Measurements from ENCODE around the gene GSS. TPM values are rescaled to one million over a fixed set of nuclear protein-coding genes. Genes with fewer than 3 reads are reported as not detected.

GSS gene
- total RNA-seq, 2 experiments from 2014 or later, result 84.3 to 86.0 TPM

GRCh38 chr20:34945315-34946077, 10.1 kb downstream of the GSS start:
- H3K27me3 Mint-ChIP-seq (ENCODE audit: low read depth), result no peaks in the 10 kb centered on the region
- CTCF ChIA-PET, result interaction anchor here (4.1 kb wide), 1 partner anchor 10 kb away, joined by 12 read pairs; the partner anchor contains the start of genes GSS and MYH7B
- DNase-seq, result no peak
- H3K36me3 Mint-ChIP-seq (ENCODE audit: low read depth), result peaks cover 34% of the 10 kb centered on the region
- peaks cover 4% of the 10 kb centered on the region for H3K4me1 Mint-ChIP-seq (ENCODE audit: low read depth)
- no peaks in the 10 kb centered on the region for H3K9me3 Mint-ChIP-seq
- intact Hi-C loops (cut with micrococcal nuclease), result no loop called here
- H3K4me3 Mint-ChIP-seq, result no peak overlapping the region
- H3K27ac Mint-ChIP-seq, result no peak overlapping the region

DNA sequence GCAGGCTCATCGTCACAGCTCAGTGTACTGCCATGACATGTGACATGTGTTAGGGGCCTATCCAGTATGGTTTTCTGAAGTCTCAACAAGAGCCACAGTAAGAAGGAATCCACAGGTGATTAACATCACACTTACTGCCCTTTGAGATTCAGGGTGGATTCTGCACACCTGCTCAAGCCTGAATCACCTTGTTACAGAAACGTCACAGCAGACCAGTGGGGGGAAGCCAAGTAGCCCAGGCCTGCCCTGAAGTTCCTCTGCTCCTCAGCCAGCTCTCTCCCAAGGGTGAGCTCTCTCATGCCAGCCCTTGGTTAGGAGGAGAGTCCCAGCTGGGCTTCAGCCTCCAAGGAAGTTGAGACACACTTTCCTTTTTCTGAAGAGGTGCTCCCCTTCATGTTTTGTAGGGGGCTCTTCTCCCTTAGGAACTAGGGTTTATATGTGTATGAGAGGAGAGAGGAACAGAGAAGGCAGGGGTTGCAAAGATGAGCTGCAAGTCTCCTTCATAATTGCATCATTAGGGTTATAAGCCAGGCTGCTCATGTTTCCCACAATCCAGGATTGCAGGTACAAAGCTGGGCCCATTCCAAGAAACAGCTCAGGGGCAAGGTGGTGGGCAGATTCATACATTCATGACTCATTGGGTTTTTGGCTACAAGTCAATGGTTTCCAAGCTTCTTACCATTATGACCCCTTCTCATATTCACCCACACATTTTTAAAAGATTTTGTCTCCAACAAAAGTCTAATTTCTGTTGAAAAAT, 11.6 kb downstream of the GSS start:
- Mint-ChIP-seq H3K27ac (peak overlapping the region; percentile 21), H3K36me3 (ENCODE audit: low read depth) (peaks cover 35% of the 10 kb centered on the region), H3K27me3 (ENCODE audit: low read depth) (no peaks in the 10 kb centered on the region), H3K4me1 (ENCODE audit: low read depth) (peaks cover 4% of the 10 kb centered on the region), H3K9me3 (no peaks in the 10 kb centered on the region), H3K4me3 (no peak overlapping the region)
- CTCF ChIA-PET, result interaction anchor here (1.1 to 4.1 kb wide), 3 partner anchors 12 to 70 kb away, joined by 3 to 12 read pairs (median 5); partner anchors contain the start of genes GSS and MYH7B
- intact Hi-C loops (cut with micrococcal nuclease), result no loop called here
- no peak for DNase-seq

GRCh38 chr20:34942301-34942700, 13.3 kb downstream of the GSS start:
- H3K4me1 Mint-ChIP-seq (ENCODE audit: low read depth), result peaks cover 4% of the 10 kb centered on the region
- DNase-seq, result no peak
- CTCF ChIA-PET, result interaction anchor here (0.8 to 1.8 kb wide), 2 partner anchors 62 to 68 kb away, joined by 5 read pairs; no protein-coding TSS in a partner anchor
- H3K27ac Mint-ChIP-seq, result no peak overlapping the region
- intact Hi-C loops (cut with micrococcal nuclease), result no loop called here
- H3K9me3 Mint-ChIP-seq, result no peaks in the 10 kb centered on the region
- peaks cover 39% of the 10 kb centered on the region for H3K36me3 Mint-ChIP-seq (ENCODE audit: low read depth)
- H3K27me3 Mint-ChIP-seq (ENCODE audit: low read depth), result no peaks in the 10 kb centered on the region
- no peak overlapping the region for H3K4me3 Mint-ChIP-seq

DNA sequence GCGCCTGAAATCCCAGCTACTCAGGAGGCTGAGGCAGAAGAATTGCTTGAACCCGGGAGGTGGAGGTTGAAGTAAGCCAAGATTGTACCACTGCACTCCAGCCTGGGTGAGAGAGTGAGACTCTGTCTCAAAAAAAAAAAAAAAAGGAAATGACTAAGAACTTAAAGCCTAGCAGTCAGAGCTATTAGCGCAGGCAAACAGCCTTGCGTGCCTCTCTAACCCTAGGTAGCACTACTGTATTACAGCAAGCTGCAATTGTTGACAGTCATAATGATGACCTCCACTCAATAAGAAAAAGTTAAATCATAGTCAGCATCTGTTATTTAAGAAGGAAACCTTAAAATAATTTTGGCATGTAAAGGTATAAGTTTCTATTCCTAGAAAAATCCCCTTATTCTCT, 14.4 kb downstream of the GSS start:
- Mint-ChIP-seq H3K9me3 (no peaks in the 10 kb centered on the region), H3K27me3 (ENCODE audit: low read depth) (no peaks in the 10 kb centered on the region), H3K36me3 (ENCODE audit: low read depth) (peaks cover 35% of the 10 kb centered on the region), H3K27ac (no peak overlapping the region), H3K4me3 (no peak overlapping the region), H3K4me1 (ENCODE audit: low read depth) (peaks cover 4% of the 10 kb centered on the region)
- DNase-seq, result no peak
- CTCF ChIA-PET, result interaction anchor here (0.6 kb wide), 2 partner anchors 171 to 172 kb away, joined by 3 to 5 read pairs; no protein-coding TSS in a partner anchor
- intact Hi-C loops (cut with micrococcal nuclease), result no loop called here

- DNase-seq, result no peak
- intact Hi-C loops (cut with micrococcal nuclease), result no loop called here
- CTCF ChIA-PET, result no interaction called here
- peaks cover 4% of the 10 kb centered on the region for H3K4me1 Mint-ChIP-seq (ENCODE audit: low read depth)
- no peaks in the 10 kb centered on the region for H3K9me3 Mint-ChIP-seq
- H3K27me3 Mint-ChIP-seq (ENCODE audit: low read depth), result no peaks in the 10 kb centered on the region
- peaks cover 35% of the 10 kb centered on the region for H3K36me3 Mint-ChIP-seq (ENCODE audit: low read depth)
- no peak overlapping the region for H3K4me3 Mint-ChIP-seq
- no peak overlapping the region for H3K27ac Mint-ChIP-seq
Measured at GRCh38 chr20:34940081-34940481, 15.5 kb downstream of the GSS start.

DNA sequence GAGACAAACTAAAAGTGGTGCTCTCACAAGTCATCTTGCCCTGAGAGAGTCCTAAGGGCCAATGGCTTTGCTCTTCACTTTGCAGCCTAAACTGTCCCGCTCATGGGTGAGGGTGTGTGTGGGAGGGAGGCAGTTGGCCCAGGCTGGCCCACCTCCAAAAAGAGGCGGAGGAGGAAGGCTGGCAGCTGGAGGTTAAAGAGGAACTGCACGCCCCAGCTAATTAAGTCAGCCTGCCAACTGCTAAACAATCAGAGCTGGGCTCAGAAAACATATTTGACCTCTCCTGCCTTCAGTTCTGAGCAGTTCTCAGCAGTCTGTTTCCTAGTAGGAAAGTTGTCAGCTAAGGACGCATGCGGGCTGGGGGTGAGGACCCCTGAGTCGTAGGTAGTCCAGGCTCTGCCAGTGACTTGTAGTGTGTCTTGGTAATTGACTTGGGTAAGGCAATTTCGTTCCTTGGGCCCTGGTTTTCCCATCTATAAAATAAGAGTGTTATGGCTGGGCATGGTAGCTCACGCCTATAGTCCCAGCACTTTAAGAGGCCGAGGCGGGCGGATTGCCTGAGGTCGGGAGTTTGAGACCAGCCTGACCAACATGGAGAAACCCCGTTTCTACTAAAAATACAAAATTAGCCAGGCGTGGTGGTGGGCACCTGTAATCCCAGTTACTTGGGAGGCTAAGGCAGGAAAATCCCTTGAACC, 17.0 kb downstream of the GSS start:
- CTCF ChIA-PET, result no interaction called here
- Mint-ChIP-seq H3K9me3 (no peaks in the 10 kb centered on the region), H3K36me3 (ENCODE audit: low read depth) (peaks cover 37% of the 10 kb centered on the region), H3K27me3 (ENCODE audit: low read depth) (no peaks in the 10 kb centered on the region), H3K4me1 (ENCODE audit: low read depth) (peaks cover 2% of the 10 kb centered on the region), H3K4me3 (no peak overlapping the region), H3K27ac (no peak overlapping the region)
- no peak for DNase-seq
- intact Hi-C loops (cut with micrococcal nuclease), result no loop called here

- DNase-seq, result no peak
- H3K4me1 Mint-ChIP-seq (ENCODE audit: low read depth), result peaks cover 1% of the 10 kb centered on the region
- intact Hi-C loops (cut with micrococcal nuclease), result no loop called here
- H3K4me3 Mint-ChIP-seq, result no peak overlapping the region
- no peaks in the 10 kb centered on the region for H3K27me3 Mint-ChIP-seq (ENCODE audit: low read depth)
- peaks cover 32% of the 10 kb centered on the region for H3K36me3 Mint-ChIP-seq (ENCODE audit: low read depth)
- CTCF ChIA-PET, result interaction anchor here (0.6 to 1.0 kb wide), 3 partner anchors 20 to 58 kb away, joined by 3 to 5 read pairs (median 3); no protein-coding TSS in a partner anchor
- no peak overlapping the region for H3K27ac Mint-ChIP-seq
- H3K9me3 Mint-ChIP-seq, result no peaks in the 10 kb centered on the region
Measured at GRCh38 chr20:34931771-34932170, 23.8 kb downstream of the GSS start.

DNA sequence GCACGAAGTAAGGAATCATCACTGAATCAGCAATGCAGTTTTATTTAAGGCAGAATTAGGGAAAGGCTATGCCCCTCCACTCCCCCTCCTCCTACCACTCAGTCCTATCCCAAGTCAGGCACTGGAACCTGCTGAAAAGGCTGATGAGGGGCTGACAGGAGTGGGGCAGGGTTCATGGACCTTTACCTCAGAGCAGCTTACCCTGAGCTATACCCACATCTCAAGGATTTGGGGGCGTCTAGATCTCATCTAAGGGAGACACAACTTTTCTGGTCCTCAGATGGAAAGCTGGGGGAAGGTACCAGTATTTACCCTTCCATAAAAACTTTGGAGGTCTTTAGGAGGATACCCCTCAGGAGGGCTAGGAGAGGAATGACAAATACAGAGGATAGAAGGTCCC, 27.2 kb downstream of the GSS start:
- Mint-ChIP-seq H3K27ac (no peak overlapping the region), H3K36me3 (ENCODE audit: low read depth) (peaks cover 29% of the 10 kb centered on the region)
- CTCF ChIA-PET, result interaction anchor here (0.6 to 0.9 kb wide), 2 partner anchors 21 to 54 kb away, joined by 3 to 4 read pairs; no protein-coding TSS in a partner anchor

GRCh38 chr20:34927736-34928135, 27.9 kb downstream of the GSS start:
- intact Hi-C loops (cut with micrococcal nuclease), result no loop called here
- Mint-ChIP-seq H3K27me3 (ENCODE audit: low read depth) (no peaks in the 10 kb centered on the region), H3K36me3 (ENCODE audit: low read depth) (peaks cover 25% of the 10 kb centered on the region), H3K9me3 (no peaks in the 10 kb centered on the region), H3K4me1 (ENCODE audit: low read depth) (peaks cover 7% of the 10 kb centered on the region), H3K27ac (no peak overlapping the region), H3K4me3 (no peak overlapping the region)
- no peak for DNase-seq
- CTCF ChIA-PET, result interaction anchor here (0.9 kb wide), 1 partner anchor 54 kb away, joined by 3 read pairs; no protein-coding TSS in a partner anchor

More for the DNA sequence above, 27.2 kb downstream of the GSS start:
- Mint-ChIP-seq H3K4me1 (ENCODE audit: low read depth) (peaks cover 7% of the 10 kb centered on the region), H3K4me3 (no peak overlapping the region), H3K9me3 (no peaks in the 10 kb centered on the region), H3K27me3 (ENCODE audit: low read depth) (no peaks in the 10 kb centered on the region)
- intact Hi-C loops (cut with micrococcal nuclease), result no loop called here
- no peak for DNase-seq

DNA sequence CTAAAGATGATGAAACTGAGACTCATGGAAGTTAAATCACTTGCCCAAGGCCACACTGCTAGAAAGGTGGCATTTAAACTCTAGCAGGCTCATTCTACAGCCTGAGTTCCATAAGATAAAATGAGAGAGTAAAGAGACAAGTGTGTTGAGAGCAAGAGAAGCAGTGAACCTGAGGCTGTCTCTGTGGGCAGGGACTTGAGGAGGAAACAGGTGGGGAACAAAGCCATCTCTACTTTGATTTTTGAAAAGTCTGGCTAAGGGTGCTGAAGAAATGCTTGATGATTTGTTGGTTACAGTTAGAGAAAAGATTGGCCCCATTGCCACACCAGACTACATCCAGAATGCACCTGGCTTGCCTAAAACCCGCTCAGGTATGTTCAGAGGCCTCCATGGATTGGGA, 29.0 kb downstream of the GSS start:
- intact Hi-C loops (cut with micrococcal nuclease), result no loop called here
- CTCF ChIA-PET, result no interaction called here
- Mint-ChIP-seq H3K27ac (peak overlapping the region; percentile 42), H3K4me1 (ENCODE audit: low read depth) (peaks cover 9% of the 10 kb centered on the region), H3K4me3 (no peak overlapping the region), H3K36me3 (ENCODE audit: low read depth) (peaks cover 25% of the 10 kb centered on the region), H3K9me3 (no peaks in the 10 kb centered on the region), H3K27me3 (ENCODE audit: low read depth) (no peaks in the 10 kb centered on the region)
- no peak for DNase-seq

- DNase-seq, result no peak
- CTCF ChIA-PET, result interaction anchor here (0.7 kb wide), 1 partner anchor 91 kb away, joined by 3 read pairs; no protein-coding TSS in a partner anchor
- intact Hi-C loops (cut with micrococcal nuclease), result no loop called here
- Mint-ChIP-seq H3K36me3 (ENCODE audit: low read depth) (peaks cover 24% of the 10 kb centered on the region), H3K4me1 (ENCODE audit: low read depth) (peaks cover 12% of the 10 kb centered on the region), H3K4me3 (no peak overlapping the region), H3K9me3 (no peaks in the 10 kb centered on the region), H3K27ac (peak overlapping the region; percentile 37), H3K27me3 (ENCODE audit: low read depth) (no peaks in the 10 kb centered on the region)
Measured at GRCh38 chr20:34925981-34926380, 29.6 kb downstream of the GSS start.

DNA sequence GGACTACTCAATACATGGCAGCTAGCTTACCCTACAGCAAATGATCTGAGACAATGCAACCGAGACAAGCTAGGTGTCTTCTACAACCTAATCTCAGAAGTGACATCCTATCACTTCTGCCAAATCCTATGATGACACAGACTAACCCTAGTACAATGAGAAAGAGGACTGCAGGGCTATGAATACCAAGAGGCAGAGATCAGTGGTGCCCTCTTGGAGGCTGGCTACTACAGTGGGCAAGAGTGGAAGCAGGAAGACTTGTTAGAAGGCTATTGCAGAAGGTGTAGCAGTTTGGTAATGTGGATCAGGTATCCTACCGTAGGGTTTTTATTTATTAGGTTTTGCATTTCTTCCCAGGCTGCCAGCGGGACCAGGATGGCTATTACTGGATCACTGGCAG, 30.3 kb downstream of the GSS start:
- H3K4me3 Mint-ChIP-seq, result no peak overlapping the region
- intact Hi-C loops (cut with micrococcal nuclease), result no loop called here
- peaks cover 22% of the 10 kb centered on the region for H3K36me3 Mint-ChIP-seq (ENCODE audit: low read depth)
- CTCF ChIA-PET, result interaction anchor here (1.7 kb wide), 1 partner anchor 50 kb away, joined by 5 read pairs; no protein-coding TSS in a partner anchor
- H3K27ac Mint-ChIP-seq, result no peak overlapping the region
- no peaks in the 10 kb centered on the region for H3K27me3 Mint-ChIP-seq (ENCODE audit: low read depth)
- peaks cover 13% of the 10 kb centered on the region for H3K4me1 Mint-ChIP-seq (ENCODE audit: low read depth)
- no peak for DNase-seq
- H3K9me3 Mint-ChIP-seq, result no peaks in the 10 kb centered on the region
